Left lung (tissue), 10 donors: Measurements from ENCODE around the gene DBN1. TPM values are rescaled to one million over a fixed set of nuclear protein-coding genes. Genes with fewer than 3 reads are reported as not detected.
A peak's percentile ranks its signal among the peaks of the same experiment; 100 is the strongest.

Source experiments
- ATAC-seq: fragments of 200-7000 bp; cut with Tn5 transposase; one replicate; pipeline ENCODE4 v1.9.1; 2020; ENCODE audit warnings: moderate library complexity
- DNase-seq, 4 donors: peaks; one replicate each; pipeline ENCODE4 v3.0.0-alpha.2; 2013 to 2020
- H3K27ac ChIP-seq, 2 donors: fragments of 200-600 bp; sonication (generic) in 1 of 2; one replicate each; pipeline versions ENCODE4 v1.5.0 to v1.8.0; 2020 to 2021
- H3K27me3 ChIP-seq, 2 donors: fragments of 200-600 bp; sonication (generic) in 1 of 2; one replicate each; pipeline versions ENCODE4 v1.5.0 to v1.8.0; 2020 to 2021
- H3K36me3 ChIP-seq, 2 donors: fragments of 200-600 bp; sonication (generic) in 1 of 2; one replicate each; pipeline versions ENCODE4 v1.5.0 to v1.8.0; 2020 to 2021
- H3K4me1 ChIP-seq, 2 donors: fragments of 200-600 bp; one replicate each; pipeline ENCODE4 v1.8.0; 2021
- H3K4me3 ChIP-seq, 2 donors: fragments of 200-600 bp; sonication (generic) in 1 of 2; one replicate each; pipeline versions ENCODE4 v1.5.0 to v1.8.0; 2020 to 2021; ENCODE audit warnings: mild to moderate bottlenecking in 1 of 2
- H3K9me3 ChIP-seq, 2 donors: fragments of 200-600 bp; sonication (generic) in 1 of 2; one replicate each; pipeline versions ENCODE4 v1.5.0 to v1.8.0; 2020 to 2021
- CTCF ChIP-seq, 2 donors: fragments of 200-600 bp; sonication (generic) in 1 of 2; IDR thresholded peaks; one replicate each; pipeline versions ENCODE4 v1.5.0 to v1.8.0; 2021; ENCODE audit warnings: antibody characterized with exemption in 2 of 2
- intact Hi-C, 2 donors: fragments of 100-400 bp; cut with DNase I; formaldehyde crosslinking; loops; one replicate each; pipeline versions ENCODE4 v1.11.2 to v1.14.2; 2022
- polyA plus RNA-seq, 6 donors: library from polyadenylated mRNA; unstranded; fragments of 120-200 nt; gene quantifications; one replicate each; pipeline ENCODE4 v1.2.1, GENCODE V29; 2013; ENCODE audit not compliant: insufficient read length in 6 of 6
- total RNA-seq, 2 donors: library from RNA; stranded (reverse); fragmentation: NEBNext Ultra II Directional; extraction: Animal tissue kit (Norgen Biotek cat#: 25700); gene quantifications; one replicate each; pipeline ENCODE4 v1.2.1, GENCODE V29; 2021
- donor health status: DM: no; HTN: yes; CAD: no.
- donor health status: DM: no; HTN: no; CAD: no.

Gene DBN1
- total and polyA plus RNA-seq, 8 donors = 43.2 to 207 (median 148) TPM

- H3K4me1 ChIP-seq = peaks cover 7 to 41% of the 10 kb centered on the region in 2 donors
- DNase-seq = no peak
- no peaks in the 10 kb centered on the region for H3K9me3 ChIP-seq
- TF ChIP-seq CTCF (IDR thresholded peaks at IDR 0.05) = no peak
- peaks cover 0 to 31% of the 10 kb centered on the region in 2 donors for H3K36me3 ChIP-seq
- no peak for ATAC-seq
- H3K27ac ChIP-seq = peak overlapping the region in 1 of 2 donors; percentile 64
- intact Hi-C loops = no loop called here
- peaks cover 0 to 54% of the 10 kb centered on the region in 2 donors for H3K27me3 ChIP-seq
- peak overlapping the region in 1 of 2 donors; percentile 50 for H3K4me3 ChIP-seq
Observed at GRCh38 chr5:177445917-177446199, 27.6 kb downstream of the DBN1 start.

GRCh38 chr5:177445052-177445916 lies 28.1 kb downstream of the DBN1 start:
- Histone ChIP-seq H3K27ac (peak overlapping the region in 1 of 2 donors; percentile 64), H3K4me3 (no peak overlapping the region), H3K4me1 (peaks cover 7 to 41% of the 10 kb centered on the region in 2 donors), H3K27me3 (peaks cover 0 to 49% of the 10 kb centered on the region in 2 donors), H3K9me3 (no peaks in the 10 kb centered on the region), H3K36me3 (peaks cover 0 to 37% of the 10 kb centered on the region in 2 donors)
- no peak for TF ChIP-seq CTCF (IDR thresholded peaks at IDR 0.05)
- ATAC-seq = no peak
- intact Hi-C loops = no loop called here
- DNase-seq = no peak

GRCh38 chr5:177444106-177445051 lies 29.1 kb downstream of the DBN1 start:
- no peak for TF ChIP-seq CTCF (IDR thresholded peaks at IDR 0.05)

GRCh38 chr5:177443144-177443983 lies 30.1 kb downstream of the DBN1 start:
- no peaks in the 10 kb centered on the region for H3K9me3 ChIP-seq
- H3K36me3 ChIP-seq = peaks cover 0 to 56% of the 10 kb centered on the region in 2 donors
- no peak overlapping the region for H3K4me3 ChIP-seq
- DNase-seq (peak in 1 of 4 donors; percentile 48), ATAC-seq (no peak)
- peaks cover 7 to 38% of the 10 kb centered on the region in 2 donors for H3K4me1 ChIP-seq
- no peak overlapping the region for H3K27ac ChIP-seq
- intact Hi-C loops = no loop called here
- TF ChIP-seq CTCF (IDR thresholded peaks at IDR 0.05) = no peak
- peaks cover 0 to 29% of the 10 kb centered on the region in 2 donors for H3K27me3 ChIP-seq

More at GRCh38 chr5:177444106-177445051, 29.1 kb downstream of the DBN1 start:
- ATAC-seq (no peak), DNase-seq (peak in 1 of 4 donors; percentile 52)
- intact Hi-C loops = no loop called here
- H3K4me3 ChIP-seq = no peak overlapping the region
- peaks cover 0 to 40% of the 10 kb centered on the region in 2 donors for H3K27me3 ChIP-seq
- H3K27ac ChIP-seq = peak overlapping the region in 1 of 2 donors; percentile 28
- H3K36me3 ChIP-seq = peaks cover 0 to 46% of the 10 kb centered on the region in 2 donors
- peaks cover 7 to 41% of the 10 kb centered on the region in 2 donors for H3K4me1 ChIP-seq
- no peaks in the 10 kb centered on the region for H3K9me3 ChIP-seq
